Stimulated activated naive CD8-positive, alpha-beta T cell treated with anti-CD3 and anti-CD28 coated beads, Interleukin-15, amount 100 ng/mL, for 72 hours (primary cell): Measurements from ENCODE around the gene C16orf92.
A peak's percentile ranks its signal among the peaks of the same experiment; 100 is the strongest.

ENCODE experiments used
- ATAC-seq: fragments of 150-1000 bp; cut with Tn5 transposase; 2 replicates; pipeline ENCODE4 v1.10.0; 2021; ENCODE audit warnings: mild to moderate bottlenecking, moderate library complexity
- DNase-seq, 2 donors: peaks; one replicate each; pipeline ENCODE4 v3.0.0; 2021 to 2022
- H3K27ac Mint-ChIP-seq, 2 donors: one replicate each; pipeline ENCODE4 v1.8.0; 2022; ENCODE audit warnings: mild to moderate bottlenecking in 2 of 2, mixed read lengths in 2 of 2, moderate library complexity in 2 of 2
- H3K27me3 Mint-ChIP-seq: one replicate; pipeline ENCODE4 v1.8.0; 2022; ENCODE audit warnings: mixed read lengths
- H3K4me1 Mint-ChIP-seq: one replicate; pipeline ENCODE4 v1.8.0; 2022; ENCODE audit warnings: mild to moderate bottlenecking, mixed read lengths
- H3K4me3 Mint-ChIP-seq, 2 donors: one replicate each; pipeline ENCODE4 v1.8.0; 2022; ENCODE audit warnings: mild to moderate bottlenecking in 2 of 2, mixed read lengths in 2 of 2, moderate library complexity in 1 of 2
- H3K9me3 Mint-ChIP-seq, 2 donors: one replicate each; pipeline ENCODE4 v1.8.0; 2022; ENCODE audit warnings: mixed read lengths in 2 of 2

The C16orf92 gene

DNA sequence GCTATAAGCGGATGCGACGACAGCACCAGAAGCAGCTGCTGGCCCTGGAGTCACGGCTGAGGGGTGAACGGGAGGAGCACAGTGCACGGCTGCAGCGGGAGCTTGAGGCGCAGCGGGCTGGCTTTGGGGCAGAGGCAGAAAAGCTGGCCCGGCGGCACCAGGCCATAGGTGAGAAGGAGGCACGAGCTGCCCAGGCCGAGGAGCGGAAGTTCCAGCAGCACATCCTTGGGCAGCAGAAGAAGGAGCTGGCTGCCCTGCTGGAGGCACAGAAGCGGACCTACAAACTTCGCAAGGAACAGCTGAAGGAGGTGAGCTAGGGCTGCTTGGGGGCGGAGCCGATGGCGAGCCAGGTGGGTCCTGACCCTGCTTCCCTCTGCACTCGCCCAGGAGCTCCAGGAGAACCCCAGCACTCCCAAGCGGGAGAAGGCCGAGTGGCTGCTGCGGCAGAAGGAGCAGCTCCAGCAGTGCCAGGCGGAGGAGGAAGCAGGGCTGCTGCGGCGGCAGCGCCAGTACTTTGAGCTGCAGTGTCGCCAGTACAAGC is 37.7 kb upstream of the C16orf92 start:
- no peak overlapping the region for H3K4me3 Mint-ChIP-seq
- H3K9me3 Mint-ChIP-seq: no peaks in the 10 kb centered on the region
- no peak overlapping the region for H3K27ac Mint-ChIP-seq
- no peaks in the 10 kb centered on the region for H3K4me1 Mint-ChIP-seq
- DNase-seq (no peak), ATAC-seq (no peak)
- no peaks in the 10 kb centered on the region for H3K27me3 Mint-ChIP-seq

DNA sequence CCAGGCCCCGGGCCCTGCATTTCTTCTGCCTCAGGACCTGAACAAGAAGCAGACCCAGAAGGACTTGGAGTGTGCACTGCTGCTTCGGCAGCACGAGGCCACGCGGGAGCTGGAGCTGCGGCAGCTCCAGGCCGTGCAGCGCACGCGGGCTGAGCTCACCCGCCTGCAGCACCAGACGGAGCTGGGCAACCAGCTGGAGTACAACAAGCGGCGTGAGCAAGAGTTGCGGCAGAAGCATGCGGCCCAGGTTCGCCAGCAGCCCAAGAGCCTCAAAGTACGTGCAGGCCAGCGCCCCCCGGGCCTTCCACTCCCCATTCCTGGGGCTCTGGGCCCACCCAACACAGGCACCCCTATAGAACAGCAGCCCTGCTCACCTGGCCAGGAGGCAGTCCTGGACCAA is 36.8 kb upstream of the C16orf92 start:
- H3K27ac Mint-ChIP-seq: peak overlapping the region in 1 of 2 donors; percentile 23
- DNase-seq (no peak), ATAC-seq (no peak)
- H3K27me3 Mint-ChIP-seq: no peaks in the 10 kb centered on the region
- no peak overlapping the region for H3K4me3 Mint-ChIP-seq
- H3K4me1 Mint-ChIP-seq: no peaks in the 10 kb centered on the region
- H3K9me3 Mint-ChIP-seq: no peaks in the 10 kb centered on the region

DNA sequence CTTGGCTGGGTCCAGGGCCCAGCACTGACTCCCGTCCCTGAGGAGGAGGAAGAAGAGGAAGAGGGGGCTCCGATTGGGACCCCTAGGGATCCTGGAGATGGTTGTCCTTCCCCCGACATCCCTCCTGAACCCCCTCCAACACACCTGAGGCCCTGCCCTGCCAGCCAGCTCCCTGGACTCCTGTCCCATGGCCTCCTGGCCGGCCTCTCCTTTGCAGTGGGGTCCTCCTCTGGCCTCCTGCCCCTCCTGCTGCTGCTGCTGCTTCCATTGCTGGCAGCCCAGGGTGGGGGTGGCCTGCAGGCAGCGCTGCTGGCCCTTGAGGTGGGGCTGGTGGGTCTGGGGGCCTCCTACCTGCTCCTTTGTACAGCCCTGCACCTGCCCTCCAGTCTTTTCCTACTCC is 36.1 kb upstream of the C16orf92 start:
- no peak for ATAC-seq
- no peak for DNase-seq
- Mint-ChIP-seq H3K4me3 (no peak overlapping the region), H3K4me1 (no peaks in the 10 kb centered on the region), H3K27me3 (no peaks in the 10 kb centered on the region), H3K27ac (peak overlapping the region; percentile 10 to 34), H3K9me3 (no peaks in the 10 kb centered on the region)

DNA sequence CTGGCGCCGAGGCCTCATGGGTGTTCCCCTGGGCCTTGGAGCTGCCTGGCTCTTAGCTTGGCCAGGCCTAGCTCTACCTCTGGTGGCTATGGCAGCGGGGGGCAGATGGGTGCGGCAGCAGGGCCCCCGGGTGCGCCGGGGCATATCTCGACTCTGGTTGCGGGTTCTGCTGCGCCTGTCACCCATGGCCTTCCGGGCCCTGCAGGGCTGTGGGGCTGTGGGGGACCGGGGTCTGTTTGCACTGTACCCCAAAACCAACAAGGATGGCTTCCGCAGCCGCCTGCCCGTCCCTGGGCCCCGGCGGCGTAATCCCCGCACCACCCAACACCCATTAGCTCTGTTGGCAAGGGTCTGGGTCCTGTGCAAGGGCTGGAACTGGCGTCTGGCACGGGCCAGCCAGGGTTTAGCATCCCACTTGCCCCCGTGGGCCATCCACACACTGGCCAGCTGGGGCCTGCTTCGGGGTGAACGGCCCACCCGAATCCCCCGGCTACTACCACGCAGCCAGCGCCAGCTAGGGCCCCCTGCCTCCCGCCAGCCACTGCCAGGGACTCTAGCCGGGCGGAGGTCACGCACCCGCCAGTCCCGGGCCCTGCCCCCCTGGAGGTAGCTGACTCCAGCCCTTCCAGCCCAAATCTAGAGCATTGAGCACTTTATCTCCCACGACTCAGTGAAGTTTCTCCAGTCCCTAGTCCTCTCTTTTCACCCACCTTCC is 35.5 kb upstream of the C16orf92 start:
- peaks cover 1% of the 10 kb centered on the region for H3K4me1 Mint-ChIP-seq

DNA sequence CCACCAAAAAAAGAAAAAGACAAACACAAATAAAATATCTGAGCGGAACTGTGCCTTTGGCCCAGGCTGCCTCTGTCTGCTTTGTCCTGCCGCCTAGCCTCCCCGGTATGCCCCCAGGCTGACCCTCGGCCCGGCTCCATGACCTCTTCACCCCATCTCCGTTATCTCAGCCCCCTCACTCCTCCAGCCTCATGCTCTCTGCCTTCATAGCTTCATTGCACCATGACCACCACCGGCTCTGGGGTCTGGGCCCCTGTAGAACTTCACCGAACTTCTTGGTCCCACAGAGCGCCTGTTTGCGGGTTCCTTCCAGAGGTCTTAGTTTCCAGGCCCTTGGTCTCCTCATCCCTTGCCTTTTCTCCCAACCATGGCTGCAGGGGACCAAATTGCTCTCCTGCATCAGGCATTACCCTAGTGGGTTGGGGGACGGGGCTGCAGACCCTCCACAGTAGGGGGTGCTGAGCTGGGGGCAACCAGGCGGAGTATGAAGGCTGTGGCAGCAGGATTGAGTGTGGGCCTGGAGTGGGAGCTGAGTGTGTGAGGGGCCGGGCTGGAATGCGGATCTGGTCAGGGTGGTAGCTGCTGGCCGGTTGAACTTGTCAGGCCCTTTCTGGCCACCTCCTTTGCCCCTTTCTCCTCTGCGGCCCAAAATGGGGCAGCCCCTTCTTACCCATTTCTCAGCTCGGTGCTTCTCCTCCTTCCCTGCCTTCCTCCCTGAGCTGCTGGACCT is 34.5 kb upstream of the C16orf92 start:
- DNase-seq (no peak), ATAC-seq (no peak)
- Mint-ChIP-seq H3K27ac (no peak overlapping the region), H3K27me3 (no peaks in the 10 kb centered on the region), H3K4me1 (peaks cover 5% of the 10 kb centered on the region), H3K9me3 (no peaks in the 10 kb centered on the region), H3K4me3 (no peak overlapping the region)

More for the DNA sequence above, 35.5 kb upstream of the C16orf92 start:
- H3K27me3 Mint-ChIP-seq: no peaks in the 10 kb centered on the region
- H3K27ac Mint-ChIP-seq: no peak overlapping the region
- DNase-seq (no peak), ATAC-seq (no peak)
- H3K4me3 Mint-ChIP-seq: no peak overlapping the region
- no peaks in the 10 kb centered on the region for H3K9me3 Mint-ChIP-seq

DNA sequence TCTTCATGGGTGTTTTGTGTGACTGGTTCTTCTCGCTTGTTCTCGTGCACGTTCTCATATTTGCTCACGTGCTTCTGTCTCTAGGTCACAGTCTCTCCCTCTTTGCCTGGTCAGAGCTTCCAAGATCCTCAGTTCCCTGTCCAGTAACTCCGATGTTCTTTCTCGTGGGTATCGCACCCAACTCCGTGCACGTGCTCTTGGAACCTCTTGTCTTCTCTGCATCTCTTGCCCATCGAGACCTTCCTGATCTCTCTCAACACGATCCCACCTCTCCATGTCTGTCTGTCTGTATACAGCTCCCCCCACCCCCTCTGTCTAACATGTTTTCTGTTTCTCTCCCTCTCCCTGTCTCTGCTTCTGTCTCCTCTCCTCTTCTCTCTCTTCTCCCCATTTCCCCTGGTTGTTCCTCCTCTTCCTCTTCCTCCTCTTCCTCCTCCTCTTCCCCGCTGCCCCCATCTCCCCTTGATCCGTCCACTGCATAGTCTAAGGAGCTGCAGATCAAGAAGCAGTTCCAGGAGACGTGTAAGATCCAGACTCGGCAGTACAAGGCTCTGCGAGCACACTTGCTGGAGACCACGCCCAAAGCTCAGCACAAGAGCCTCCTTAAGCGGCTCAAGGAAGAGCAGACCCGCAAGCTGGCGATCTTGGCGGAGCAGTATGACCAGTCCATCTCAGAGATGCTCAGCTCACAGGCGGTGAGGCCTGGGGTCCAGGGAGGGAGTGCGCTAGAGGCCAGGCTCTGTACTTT is 33.7 kb upstream of the C16orf92 start:
- ATAC-seq (no peak), DNase-seq (no peak)
- Mint-ChIP-seq H3K4me1 (peaks cover 13% of the 10 kb centered on the region), H3K9me3 (no peaks in the 10 kb centered on the region), H3K27ac (no peak overlapping the region), H3K4me3 (no peak overlapping the region), H3K27me3 (no peaks in the 10 kb centered on the region)

DNA sequence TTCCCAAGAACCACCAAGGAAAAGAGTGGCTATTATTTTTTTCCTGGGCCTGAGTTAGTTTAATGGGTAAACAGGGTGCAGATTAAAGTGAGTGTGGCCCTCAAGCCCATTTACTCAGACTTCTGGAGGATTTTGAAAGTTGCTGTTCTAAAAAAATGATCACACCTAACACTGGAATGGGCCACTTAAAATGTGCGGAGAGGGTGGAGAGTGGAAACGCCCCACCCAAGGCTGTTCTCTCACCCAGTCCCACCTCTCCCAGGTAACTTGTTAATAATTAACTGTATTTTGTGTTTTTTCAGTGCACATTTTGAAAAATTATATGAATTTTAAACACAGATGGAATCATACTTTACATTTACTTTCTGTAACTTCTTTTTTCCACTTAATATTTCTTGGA is 33.0 kb upstream of the C16orf92 start:
- no peak for DNase-seq
- Mint-ChIP-seq H3K27me3 (no peaks in the 10 kb centered on the region), H3K4me3 (no peak overlapping the region), H3K9me3 (no peaks in the 10 kb centered on the region), H3K4me1 (peaks cover 20% of the 10 kb centered on the region), H3K27ac (no peak overlapping the region)
- no peak for ATAC-seq

DNA sequence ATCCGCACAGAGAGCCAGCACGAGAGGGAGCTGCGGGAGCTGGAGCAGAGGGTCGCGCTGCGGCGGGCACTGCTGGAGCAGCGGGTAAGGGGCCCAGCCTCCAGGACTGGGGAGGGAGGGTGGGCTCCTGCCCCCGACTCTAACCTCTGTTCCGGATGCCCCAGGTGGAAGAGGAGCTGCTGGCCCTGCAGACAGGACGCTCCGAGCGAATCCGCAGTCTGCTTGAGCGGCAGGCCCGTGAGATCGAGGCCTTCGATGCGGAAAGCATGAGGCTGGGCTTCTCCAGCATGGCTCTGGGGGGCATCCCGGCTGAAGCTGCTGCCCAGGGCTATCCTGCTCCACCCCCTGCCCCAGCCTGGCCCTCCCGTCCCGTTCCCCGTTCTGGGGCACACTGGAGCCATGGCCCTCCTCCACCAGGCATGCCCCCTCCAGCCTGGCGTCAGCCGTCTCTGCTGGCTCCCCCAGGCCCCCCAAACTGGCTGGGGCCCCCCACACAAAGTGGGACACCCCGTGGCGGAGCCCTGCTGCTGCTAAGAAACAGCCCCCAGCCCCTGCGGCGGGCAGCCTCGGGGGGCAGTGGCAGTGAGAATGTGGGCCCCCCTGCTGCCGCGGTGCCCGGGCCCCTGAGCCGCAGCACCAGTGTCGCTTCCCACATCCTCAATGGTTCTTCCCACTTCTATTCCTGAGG is 32.0 kb upstream of the C16orf92 start:
- H3K27me3 Mint-ChIP-seq: no peaks in the 10 kb centered on the region
- H3K27ac Mint-ChIP-seq: no peak overlapping the region
- no peak overlapping the region for H3K4me3 Mint-ChIP-seq
- H3K4me1 Mint-ChIP-seq: peaks cover 28% of the 10 kb centered on the region
- DNase-seq (no peak), ATAC-seq (no peak)
- H3K9me3 Mint-ChIP-seq: no peaks in the 10 kb centered on the region

DNA sequence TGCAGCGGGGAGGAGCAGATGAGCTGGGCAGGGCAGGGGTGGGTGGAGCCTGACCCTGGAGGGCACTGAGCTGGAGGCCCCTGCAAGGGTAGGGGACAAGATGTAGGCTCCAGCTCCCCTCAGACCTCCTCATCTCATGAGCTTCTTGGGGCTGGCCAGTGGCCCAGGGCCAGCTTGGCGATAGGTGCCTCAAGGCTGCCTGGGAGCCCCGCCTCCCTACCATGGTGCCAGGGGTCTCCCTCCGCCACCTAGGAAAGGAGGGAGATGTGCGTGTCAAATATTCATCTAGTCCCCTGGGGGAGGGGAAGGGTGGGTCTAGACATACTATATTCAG is 31.5 kb upstream of the C16orf92 start:
- DNase-seq: no peak
- Mint-ChIP-seq H3K4me1 (peaks cover 32% of the 10 kb centered on the region), H3K4me3 (no peak overlapping the region), H3K9me3 (no peaks in the 10 kb centered on the region), H3K27ac (peak overlapping the region in 1 of 2 donors; percentile 78), H3K27me3 (no peaks in the 10 kb centered on the region)
- no peak for ATAC-seq

DNA sequence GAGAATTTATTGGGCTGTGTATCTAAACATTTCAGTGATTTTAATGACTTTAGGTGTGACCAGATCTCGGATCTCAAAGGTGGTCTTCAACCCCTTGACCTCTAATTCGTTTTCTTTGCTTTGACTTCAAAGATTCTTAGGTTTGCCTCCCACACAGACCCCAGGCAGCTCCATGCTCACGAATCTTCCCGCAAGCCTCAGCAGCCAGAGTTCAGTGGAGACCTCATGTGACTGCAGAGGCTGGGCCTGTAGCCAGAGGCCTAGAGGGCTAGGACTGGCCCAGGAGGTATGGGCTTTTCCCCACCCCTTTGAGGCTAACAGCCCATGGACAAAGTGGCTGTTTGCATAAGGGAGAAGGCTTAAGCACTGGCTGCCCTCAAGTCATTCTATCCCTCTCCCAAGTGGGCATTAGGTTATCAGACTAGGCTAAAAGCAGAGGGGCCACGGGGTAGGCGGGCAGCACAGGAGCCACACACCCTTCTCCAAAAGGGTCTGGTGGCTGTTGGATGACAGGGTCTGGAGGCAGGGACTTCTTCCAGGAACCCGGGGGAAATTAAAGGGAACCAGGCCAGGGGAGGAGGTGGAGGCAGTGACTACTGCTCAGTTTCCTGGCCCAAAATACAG is 30.5 kb upstream of the C16orf92 start:
- H3K9me3 Mint-ChIP-seq: no peaks in the 10 kb centered on the region
- H3K4me1 Mint-ChIP-seq: peaks cover 39% of the 10 kb centered on the region
- no peaks in the 10 kb centered on the region for H3K27me3 Mint-ChIP-seq
- peak overlapping the region in 1 of 2 donors; percentile 82 for H3K27ac Mint-ChIP-seq
- DNase-seq: no peak
- H3K4me3 Mint-ChIP-seq: no peak overlapping the region
- no peak for ATAC-seq

DNA sequence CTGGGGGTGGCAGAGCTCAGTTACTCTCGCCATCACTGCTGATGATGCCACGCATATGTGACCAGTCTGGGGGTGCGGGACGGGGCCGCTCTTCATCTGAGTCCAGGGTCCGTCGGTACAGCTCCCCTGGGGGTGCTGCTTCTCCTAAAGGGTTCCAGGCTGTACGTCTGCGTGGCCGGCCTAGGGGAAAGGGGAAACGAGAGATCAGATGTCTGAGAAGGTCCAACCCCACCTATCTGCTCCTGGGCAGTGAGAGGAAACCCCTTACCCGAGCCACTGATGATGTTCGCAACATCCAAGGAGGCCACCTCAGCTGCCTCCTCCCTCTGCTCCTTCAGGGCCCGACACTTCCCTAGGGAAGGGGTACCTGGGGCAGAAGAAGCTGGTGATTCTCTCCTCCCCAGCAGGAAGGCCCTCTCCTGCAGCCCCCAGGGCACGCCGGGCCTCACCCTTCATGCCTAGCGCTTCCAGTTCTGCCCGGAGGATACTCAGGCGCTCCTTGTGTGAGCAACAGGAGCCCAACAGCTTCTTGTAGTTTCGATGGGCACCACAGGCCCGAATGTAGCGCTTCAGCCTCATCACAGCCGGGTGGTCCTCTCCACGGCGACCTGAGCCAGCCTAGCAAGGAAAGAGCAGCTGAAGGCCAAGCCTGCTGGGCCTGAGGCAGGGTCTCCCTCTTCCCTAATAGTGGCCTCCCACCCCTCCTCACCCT is 29.7 kb upstream of the C16orf92 start:
- DNase-seq: no peak
- Mint-ChIP-seq H3K9me3 (no peaks in the 10 kb centered on the region), H3K27me3 (no peaks in the 10 kb centered on the region), H3K4me1 (peaks cover 45% of the 10 kb centered on the region), H3K4me3 (peak overlapping the region in 1 of 2 donors; percentile 98), H3K27ac (peak overlapping the region in 1 of 2 donors; percentile 56)
- ATAC-seq: no peak

DNA sequence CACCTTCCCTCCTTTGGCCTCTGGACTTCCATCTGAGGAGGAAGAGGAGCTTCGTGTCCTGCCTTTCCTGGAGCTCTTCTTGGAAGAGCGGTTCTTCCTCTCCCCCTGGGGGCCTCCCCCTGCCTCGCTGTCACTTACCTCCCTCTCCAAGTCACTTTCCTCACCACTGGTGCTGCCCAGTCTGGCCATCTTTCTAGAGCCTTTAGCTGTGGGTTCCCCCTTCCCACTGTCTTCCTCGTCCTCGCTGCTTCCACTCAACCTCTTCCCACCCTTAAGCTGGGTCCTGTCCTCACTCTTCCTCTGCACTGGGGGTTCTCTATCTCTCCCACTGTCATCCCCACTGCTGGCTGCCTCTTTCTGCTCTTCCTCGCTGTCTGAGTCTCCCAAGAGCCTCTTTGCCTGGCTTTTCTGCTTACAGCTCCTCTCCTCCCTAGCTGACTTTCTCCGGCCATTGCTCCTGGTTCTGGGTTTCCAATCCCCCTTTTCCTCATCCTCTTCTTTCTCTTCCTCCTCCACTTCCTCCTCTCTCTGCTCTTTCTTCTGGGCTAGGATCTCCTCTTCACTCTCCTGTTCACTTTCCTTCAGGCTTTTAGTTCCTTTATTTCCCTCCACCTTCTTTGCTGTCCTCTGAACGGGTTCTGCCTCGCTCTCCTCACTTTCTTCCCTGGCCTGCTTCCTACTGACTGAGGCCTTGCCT is 28.9 kb upstream of the C16orf92 start:
- H3K4me1 Mint-ChIP-seq: peaks cover 45% of the 10 kb centered on the region
- no peak for ATAC-seq
- peak overlapping the region; percentile 98 to 100 for H3K4me3 Mint-ChIP-seq
- H3K9me3 Mint-ChIP-seq: no peaks in the 10 kb centered on the region
- peak overlapping the region in 1 of 2 donors; percentile 70 for H3K27ac Mint-ChIP-seq
- DNase-seq: no peak
- H3K27me3 Mint-ChIP-seq: no peaks in the 10 kb centered on the region

DNA sequence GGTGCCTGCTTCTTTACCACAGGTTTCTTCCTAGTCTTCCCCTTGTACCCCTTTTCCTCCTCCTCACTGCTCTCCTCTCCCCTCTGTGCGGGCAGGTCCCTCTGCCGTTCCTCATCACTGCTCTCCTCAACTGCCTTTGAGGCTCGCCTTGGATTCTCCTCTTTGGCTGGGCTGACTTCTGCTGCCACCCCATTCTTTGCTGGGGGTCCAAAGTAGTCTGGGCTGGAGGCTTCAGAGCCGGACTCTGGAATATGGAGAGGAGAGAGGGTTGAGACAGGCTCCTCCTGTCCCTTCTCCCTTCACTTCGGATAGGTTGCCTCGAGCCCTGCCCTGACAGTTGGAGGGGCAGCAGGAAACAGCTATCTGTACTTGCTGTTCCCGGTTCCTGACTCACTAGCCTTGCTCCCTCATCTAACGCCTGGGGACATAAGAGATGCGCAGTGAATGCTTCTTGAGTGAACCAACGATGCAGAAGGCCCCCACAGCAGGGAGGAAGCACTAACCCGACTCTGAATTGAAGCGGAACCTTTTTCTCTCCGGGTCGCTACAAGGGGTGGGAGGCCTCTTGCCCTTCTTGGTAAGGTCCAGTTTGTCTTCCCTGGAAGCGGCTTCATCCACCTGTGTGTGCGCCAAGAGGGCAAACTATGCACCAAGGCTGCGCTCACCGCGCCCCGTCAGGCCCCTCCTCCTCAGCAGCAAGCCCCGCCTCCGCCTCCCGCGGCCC is 28.2 kb upstream of the C16orf92 start:
- H3K27ac Mint-ChIP-seq: peak overlapping the region; percentile 98 to 100
- H3K27me3 Mint-ChIP-seq: no peaks in the 10 kb centered on the region
- peaks cover 45% of the 10 kb centered on the region for H3K4me1 Mint-ChIP-seq
- peak overlapping the region; percentile 98 to 100 for H3K4me3 Mint-ChIP-seq
- no peaks in the 10 kb centered on the region for H3K9me3 Mint-ChIP-seq
- ATAC-seq (peak; percentile 46), DNase-seq (no peak)
